Spleen (tissue), 7 donors: ENCODE results near the gene ZNF678.

ENCODE experiments used
- POLR2A ChIP-seq, 3 donors: fragments of 450-650 bp; IDR thresholded peaks; one replicate each; pipeline ENCODE4 v1.5.1; 2017; ENCODE audit warnings: antibody characterized with exemption in 3 of 3, mild to moderate bottlenecking in 1 of 3
- TF ChIP-seq, protein P1 (sequence below), 11 experiments: fragments of 200-600 bp in 7 of 11; fragments of 450-650 bp in 4 of 11; sonication (generic) in 4 of 11; IDR thresholded peaks in 8 of 11; conservative IDR thresholded peaks in 3 of 11; 1 replicate in 7 of 11; 2 replicates in 4 of 11; pipeline versions ENCODE4 v1.4.0 to v1.8.0; 2016 to 2021; ENCODE audit warnings: antibody characterized with exemption in 11 of 11, inconsistent platforms in 4 of 11, mild to moderate bottlenecking in 1 of 11
- donor health status: DM: no; HTN: no; CAD: no; lungs with moderate emphysema.
- donor health status: DM: no; HTN: no; CAD: no.
- donor health status: DM: no; HTN: no; CAD: no.

DNA sequence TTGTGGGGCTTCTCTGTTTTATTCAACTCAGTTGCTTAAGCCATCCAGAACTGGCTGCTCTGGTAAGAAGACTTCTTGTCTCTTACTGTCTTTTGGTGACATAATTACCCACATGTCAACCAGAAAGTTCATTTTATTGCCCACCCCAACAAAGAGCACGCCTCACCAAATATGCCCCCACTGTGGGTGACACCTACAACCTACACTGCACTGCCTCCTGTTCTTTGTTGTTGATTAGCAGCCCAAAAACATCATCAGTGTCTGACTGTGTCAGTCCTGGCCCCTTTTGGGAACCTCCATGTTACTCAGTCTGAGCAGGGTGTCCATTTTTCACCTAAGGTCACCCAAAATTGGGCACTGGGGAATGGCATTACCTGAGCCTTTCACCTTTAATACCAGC lies 49.3 kb downstream of the ZNF678 start:
- no peak for TF ChIP-seq POLR2A (IDR thresholded peaks at IDR 0.05)
- TF ChIP-seq, protein P1, sequence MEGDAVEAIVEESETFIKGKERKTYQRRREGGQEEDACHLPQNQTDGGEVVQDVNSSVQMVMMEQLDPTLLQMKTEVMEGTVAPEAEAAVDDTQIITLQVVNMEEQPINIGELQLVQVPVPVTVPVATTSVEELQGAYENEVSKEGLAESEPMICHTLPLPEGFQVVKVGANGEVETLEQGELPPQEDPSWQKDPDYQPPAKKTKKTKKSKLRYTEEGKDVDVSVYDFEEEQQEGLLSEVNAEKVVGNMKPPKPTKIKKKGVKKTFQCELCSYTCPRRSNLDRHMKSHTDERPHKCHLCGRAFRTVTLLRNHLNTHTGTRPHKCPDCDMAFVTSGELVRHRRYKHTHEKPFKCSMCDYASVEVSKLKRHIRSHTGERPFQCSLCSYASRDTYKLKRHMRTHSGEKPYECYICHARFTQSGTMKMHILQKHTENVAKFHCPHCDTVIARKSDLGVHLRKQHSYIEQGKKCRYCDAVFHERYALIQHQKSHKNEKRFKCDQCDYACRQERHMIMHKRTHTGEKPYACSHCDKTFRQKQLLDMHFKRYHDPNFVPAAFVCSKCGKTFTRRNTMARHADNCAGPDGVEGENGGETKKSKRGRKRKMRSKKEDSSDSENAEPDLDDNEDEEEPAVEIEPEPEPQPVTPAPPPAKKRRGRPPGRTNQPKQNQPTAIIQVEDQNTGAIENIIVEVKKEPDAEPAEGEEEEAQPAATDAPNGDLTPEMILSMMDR (IDR thresholded peaks at IDR 0.05 in 8 of 11, conservative IDR thresholded peaks at IDR 0.05 in 3 of 11): no peak
